ENCODE data around the gene CTXN3.

CTXN3 gene

DNA sequence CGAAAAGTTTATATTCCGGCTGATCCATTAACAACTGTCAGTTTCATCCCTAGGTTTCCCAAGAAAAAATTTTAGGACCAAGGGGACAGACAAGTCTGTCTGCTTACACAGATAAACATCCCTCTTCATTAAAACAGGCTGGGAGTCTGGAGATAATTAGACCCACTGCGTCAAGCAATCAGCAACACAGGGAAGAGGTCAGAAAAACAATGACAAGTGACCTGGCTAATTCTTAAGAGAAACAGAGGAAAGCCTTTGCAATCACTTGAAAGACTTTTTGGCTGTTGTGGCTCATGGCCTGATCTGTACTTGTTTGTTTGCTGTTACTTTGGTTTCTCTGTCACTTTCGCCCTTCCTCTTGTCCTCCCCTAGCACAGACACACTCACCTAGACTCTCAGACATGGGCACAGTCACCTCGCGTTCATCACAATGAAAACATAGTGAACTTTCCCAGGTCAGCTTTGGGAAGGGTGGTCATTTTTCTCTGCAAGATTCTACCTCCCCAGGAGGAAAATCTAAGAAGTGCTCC lies 51.4 kb downstream of the CTXN3 start:
- no peak for DNase-seq

DNA sequence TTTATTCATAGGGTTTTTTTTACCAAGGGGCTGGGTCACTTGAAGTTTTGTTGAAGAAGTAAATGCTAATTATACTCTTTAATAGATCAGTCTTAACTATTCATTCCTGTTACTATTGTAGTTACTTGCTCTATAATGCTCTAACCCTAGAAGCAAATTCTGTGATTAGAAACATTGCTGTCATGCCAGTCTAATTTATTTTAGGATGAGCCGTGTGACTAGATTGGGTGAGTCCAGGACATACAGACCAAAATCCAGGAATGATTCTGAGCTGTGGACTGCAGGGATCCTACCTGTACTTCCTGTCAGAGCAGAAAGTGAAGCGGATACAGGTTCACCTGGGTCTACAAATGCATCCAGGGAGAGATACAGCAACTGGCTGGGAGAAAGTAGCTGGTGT lies 53.6 kb downstream of the CTXN3 start:
- no peak for DNase-seq

DNA sequence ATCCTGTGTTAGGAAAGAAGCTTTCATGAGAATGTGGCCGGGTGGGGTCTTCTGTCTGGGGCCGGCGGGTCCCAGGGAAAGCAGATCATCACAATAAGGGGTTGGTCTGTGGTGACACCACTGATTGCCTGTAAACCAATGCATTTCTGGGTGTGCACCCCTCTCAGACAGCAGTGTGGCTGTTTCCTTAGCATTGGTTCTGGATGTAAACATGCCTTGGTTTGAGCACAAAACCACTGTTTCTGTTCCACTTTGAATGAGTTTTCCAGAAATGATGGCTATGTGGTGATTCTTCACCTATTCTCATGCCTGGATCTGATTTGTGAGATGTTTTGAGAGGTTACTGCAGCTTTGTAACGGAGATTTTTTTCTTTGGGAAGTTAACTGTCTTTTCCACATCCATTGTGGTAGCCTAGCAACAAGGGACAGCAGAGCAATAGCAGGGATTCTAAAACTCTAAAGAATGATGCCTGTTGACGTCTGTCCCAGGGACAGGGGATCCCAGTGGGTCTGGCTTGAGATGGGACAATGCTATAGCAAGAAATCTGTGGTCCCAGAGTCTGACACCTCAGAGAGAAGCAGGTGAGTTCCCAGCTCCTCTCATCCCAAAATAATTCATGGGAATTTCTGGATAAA lies 54.2 kb downstream of the CTXN3 start, which contains the start of gene CCDC192:
Gene CCDC192 (plus strand): TSS at position 466 of the 636 bp plus-strand sequence. CDS start 55 bp downstream, at position 521.
- no peak for DNase-seq

DNA sequence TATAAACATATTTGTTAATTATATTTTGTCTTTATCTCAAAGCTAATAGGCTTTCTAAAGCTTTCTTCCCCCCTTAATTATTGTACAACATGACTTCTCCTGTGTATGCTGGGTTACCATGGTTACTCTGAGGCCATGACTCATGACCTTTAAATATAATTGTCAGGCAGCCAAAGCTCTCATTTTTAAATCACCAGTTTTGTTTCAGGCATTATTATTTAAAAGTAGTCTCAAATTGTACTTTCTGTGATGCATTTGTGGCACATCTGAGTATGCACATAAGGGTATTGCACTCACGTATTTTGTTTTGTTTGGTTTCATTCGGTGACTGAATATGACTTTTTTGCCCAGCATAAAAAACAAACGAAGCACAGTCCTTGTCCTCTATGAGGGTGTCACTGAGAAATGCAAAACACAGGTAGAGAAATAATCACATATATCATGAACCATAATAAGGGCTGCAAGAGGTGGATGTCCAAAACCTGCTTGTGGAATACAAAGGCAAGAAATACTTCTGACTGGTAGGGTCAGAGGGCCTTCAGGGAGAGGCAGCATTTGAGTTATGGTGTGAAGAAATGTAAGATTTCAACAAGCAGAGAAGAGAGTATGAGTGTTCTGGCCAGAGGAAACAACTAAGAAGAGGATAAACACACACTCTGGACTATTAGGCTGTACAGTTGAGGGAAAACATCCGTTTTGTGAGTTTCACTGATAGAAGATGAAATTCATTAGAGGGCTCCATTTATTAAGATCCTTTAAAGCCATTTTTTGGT lies 56.4 kb downstream of the CTXN3 start:
- DNase-seq: no peak

DNA sequence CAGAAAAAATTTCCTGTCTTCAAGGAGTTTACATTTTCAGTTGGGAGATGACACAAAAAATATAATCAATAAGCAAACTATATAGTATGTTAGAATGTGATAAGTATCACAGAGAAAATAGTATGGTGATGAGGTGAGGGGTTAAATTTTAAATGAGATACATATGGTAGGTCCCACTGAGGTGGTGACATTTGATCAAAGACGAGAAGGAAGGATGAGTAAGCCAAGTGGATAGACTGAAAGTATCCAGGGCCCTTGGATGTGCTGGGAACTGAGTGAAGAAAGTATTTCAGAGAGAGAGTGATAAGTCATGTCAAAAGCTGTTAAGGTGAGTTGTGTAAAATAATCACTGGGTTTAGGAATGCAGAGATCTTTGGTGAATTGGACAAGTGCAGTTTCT lies 57.8 kb downstream of the CTXN3 start:
- no peak for DNase-seq

DNA sequence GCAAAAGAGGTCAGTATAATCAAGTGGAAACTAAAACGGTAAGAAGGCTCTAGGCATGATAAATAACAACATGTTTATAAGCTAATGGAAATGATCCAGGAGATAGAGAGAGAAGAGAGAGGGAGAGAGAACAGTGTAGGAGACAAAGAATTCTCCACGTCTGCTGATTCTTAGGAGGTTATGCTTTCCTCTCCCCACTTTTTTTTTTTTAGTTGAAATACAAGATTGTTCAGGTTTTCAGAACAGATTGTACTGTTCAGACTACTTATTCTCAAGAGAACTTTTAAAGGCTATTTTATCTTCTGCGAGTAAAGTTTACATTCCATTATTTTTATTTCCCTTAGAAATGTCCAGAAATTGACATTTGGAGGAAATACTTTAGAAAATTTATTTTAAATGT lies 58.3 kb downstream of the CTXN3 start:
- no peak for DNase-seq

Measured in CD4-positive, alpha-beta T cell treated with Interleukin-17A for 4 hours (primary cell).